ENCODE data around the gene ATP10D. TPM values are rescaled to one million over a fixed set of nuclear protein-coding genes. Genes with fewer than 3 reads are reported as not detected.

The ATP10D gene
- total RNA-seq, 1 experiment from 2014 or later: 3.8 TPM

DNA sequence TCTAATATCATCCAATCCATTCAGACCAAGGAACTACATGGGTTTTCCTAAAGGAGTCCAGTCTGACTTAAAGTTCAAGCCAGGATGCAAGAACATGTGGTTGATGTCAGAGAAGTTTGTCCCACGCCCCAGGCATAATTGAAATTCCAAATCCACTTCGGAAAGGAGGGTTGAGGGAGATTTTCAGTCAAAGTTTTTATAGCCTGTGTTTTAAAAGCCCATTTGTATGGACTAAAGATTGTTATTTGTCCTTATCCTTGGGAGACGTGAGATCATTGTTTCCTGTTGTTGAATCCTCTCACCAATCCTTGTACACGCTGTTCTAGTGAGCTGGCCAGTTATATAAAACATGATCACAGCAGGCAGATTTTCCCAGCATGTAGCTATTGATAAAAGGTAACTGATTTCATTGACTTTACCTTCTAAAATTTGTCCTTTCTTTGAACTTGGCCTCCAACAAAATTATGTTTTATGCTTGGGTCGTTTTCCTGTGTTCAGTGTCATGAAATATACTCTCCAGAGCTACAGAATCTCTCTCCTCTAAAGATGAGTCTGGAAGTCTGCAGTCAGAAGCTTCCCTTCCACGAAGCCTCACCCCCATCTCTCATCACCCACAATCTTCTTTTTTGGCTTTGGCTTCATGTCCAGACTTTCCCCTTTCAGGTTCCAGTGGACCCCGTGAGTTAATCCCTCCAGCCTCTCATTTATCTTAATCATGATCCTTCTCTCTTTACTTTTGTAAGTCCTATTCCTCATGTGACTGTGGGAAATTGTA, 92.9 kb downstream of the ATP10D start:
- H3K23ac ChIP-seq (ENCODE audit: insufficient read length, low read depth, low read length): no peak overlapping the region

More for the DNA sequence above, 92.9 kb downstream of the ATP10D start:
- H4K20me1 ChIP-seq (ENCODE audit: control insufficient read depth, insufficient read depth, insufficient read length): no peaks in the 10 kb centered on the region
- H2BK12ac ChIP-seq (ENCODE audit: insufficient read length, low read depth, low read length): no peak overlapping the region
- H3K27me3 ChIP-seq (ENCODE audit: insufficient read depth, low read length): no peaks in the 10 kb centered on the region
- no peaks in the 10 kb centered on the region for H3K79me2 ChIP-seq (ENCODE audit: insufficient read depth, low read length)
- no peak overlapping the region for H2BK5ac ChIP-seq (ENCODE audit: insufficient read length, low read length)
- no peak for DNase-seq
- Mint-ChIP-seq H3K9me3 (no peaks in the 10 kb centered on the region), H3K4me3 (no peak overlapping the region), H3K27ac (no peak overlapping the region), H3K4me1 (no peaks in the 10 kb centered on the region), H3K36me3 (ENCODE audit: insufficient read depth in 1 of 3, low read depth in 3 of 3) (no peaks in the 10 kb centered on the region), H3K27me3 (ENCODE audit: low read depth) (no peaks in the 10 kb centered on the region)
- no peak overlapping the region for H2BK120ac ChIP-seq (ENCODE audit: low read depth, low read length, poor library complexity, severe bottlenecking)
- no CpG with 5 or more reads among the region's 7 CpGs for WGBS (ENCODE audit: extremely low coverage, insufficient read length, low lambda C conversion rate)
- no peaks in the 10 kb centered on the region for H3K79me1 ChIP-seq (ENCODE audit: insufficient read depth, low read depth, low read length, poor library complexity, severe bottlenecking)
- no peak overlapping the region for H3K4ac ChIP-seq (ENCODE audit: low read depth, low read length)
- H2AK5ac ChIP-seq (ENCODE audit: insufficient read length, low read length): no peak overlapping the region
- H3K18ac ChIP-seq (ENCODE audit: insufficient read length, low read depth, low read length): no peak overlapping the region
- TF ChIP-seq, protein P1, sequence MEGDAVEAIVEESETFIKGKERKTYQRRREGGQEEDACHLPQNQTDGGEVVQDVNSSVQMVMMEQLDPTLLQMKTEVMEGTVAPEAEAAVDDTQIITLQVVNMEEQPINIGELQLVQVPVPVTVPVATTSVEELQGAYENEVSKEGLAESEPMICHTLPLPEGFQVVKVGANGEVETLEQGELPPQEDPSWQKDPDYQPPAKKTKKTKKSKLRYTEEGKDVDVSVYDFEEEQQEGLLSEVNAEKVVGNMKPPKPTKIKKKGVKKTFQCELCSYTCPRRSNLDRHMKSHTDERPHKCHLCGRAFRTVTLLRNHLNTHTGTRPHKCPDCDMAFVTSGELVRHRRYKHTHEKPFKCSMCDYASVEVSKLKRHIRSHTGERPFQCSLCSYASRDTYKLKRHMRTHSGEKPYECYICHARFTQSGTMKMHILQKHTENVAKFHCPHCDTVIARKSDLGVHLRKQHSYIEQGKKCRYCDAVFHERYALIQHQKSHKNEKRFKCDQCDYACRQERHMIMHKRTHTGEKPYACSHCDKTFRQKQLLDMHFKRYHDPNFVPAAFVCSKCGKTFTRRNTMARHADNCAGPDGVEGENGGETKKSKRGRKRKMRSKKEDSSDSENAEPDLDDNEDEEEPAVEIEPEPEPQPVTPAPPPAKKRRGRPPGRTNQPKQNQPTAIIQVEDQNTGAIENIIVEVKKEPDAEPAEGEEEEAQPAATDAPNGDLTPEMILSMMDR (conservative IDR thresholded peaks at IDR 0.05): no peak
- H2AFZ ChIP-seq (ENCODE audit: low read length): no peak overlapping the region
- H3K4me1 ChIP-seq (ENCODE audit: insufficient read depth, low read length): no peaks in the 10 kb centered on the region
- H4K8ac ChIP-seq (replicated peaks; ENCODE audit: insufficient read length, low read depth, low read length): no peak overlapping the region
- no peaks in the 10 kb centered on the region for H3K23me2 ChIP-seq (ENCODE audit: insufficient read length, low read depth, low read length, poor library complexity, severe bottlenecking)
- no peak overlapping the region for H4K5ac ChIP-seq (ENCODE audit: insufficient read length, low read depth, low read length)
- no peak overlapping the region for H4K91ac ChIP-seq (ENCODE audit: insufficient read length, low read depth, low read length)
- no peak overlapping the region for H3K4me2 ChIP-seq (ENCODE audit: insufficient read depth, insufficient read length, low read length)
- no peak overlapping the region for H2BK15ac ChIP-seq (ENCODE audit: low read depth, low read length)
- H3T11ph ChIP-seq (ENCODE audit: low read length): no peak overlapping the region
- no peak overlapping the region for H2BK20ac ChIP-seq (ENCODE audit: low read depth, low read length, poor library complexity, severe bottlenecking)
- no peak overlapping the region for H3K27ac ChIP-seq (ENCODE audit: insufficient read length, low read depth, low read length)
- H3K14ac ChIP-seq (ENCODE audit: insufficient read depth, low read length): no peak overlapping the region
- H3K56ac ChIP-seq (ENCODE audit: insufficient read length, low read depth, low read length): no peak overlapping the region
- H3K9me3 ChIP-seq (ENCODE audit: control insufficient read depth, low read depth, low read length): no peaks in the 10 kb centered on the region
- no peak overlapping the region for H3K9ac ChIP-seq (ENCODE audit: extremely low read depth, insufficient read length, low read length)
